Lung (tissue), 12 donors: ENCODE results near the gene CDK5R2. TPM values are rescaled to one million over a fixed set of nuclear protein-coding genes. Genes with fewer than 3 reads are reported as not detected.

ENCODE experiments used
- ATAC-seq: fragments of 200-7000 bp; cut with Tn5 transposase; one replicate; pipeline ENCODE4 v1.9.1; 2020; ENCODE audit warnings: moderate number of reproducible peaks; ENCODE audit not compliant: insufficient read depth, low FRiP score
- DNase-seq, 3 donors: peaks; one replicate each; pipeline ENCODE4 v3.0.0-alpha.2; 2013 to 2017
- H3K27ac ChIP-seq, 2 donors: one replicate each; pipeline ENCODE4 v1.5.1; 2013; ENCODE audit warnings: mild to moderate bottlenecking in 2 of 2, moderate library complexity in 2 of 2, control low read depth in 1 of 2, inconsistent platforms in 1 of 2, low read depth in 1 of 2, low read length in 1 of 2
- H3K27me3 ChIP-seq, 3 donors: one replicate each; pipeline ENCODE4 v1.5.1; 2013; ENCODE audit warnings: low read length in 2 of 3; ENCODE audit not compliant: control insufficient read depth in 3 of 3, insufficient read depth in 3 of 3
- H3K36me3 ChIP-seq, 4 donors: one replicate each; pipeline ENCODE4 v1.5.1; 2013; ENCODE audit warnings: low read length in 4 of 4, mild to moderate bottlenecking in 1 of 4, moderate library complexity in 1 of 4; ENCODE audit not compliant: control insufficient read depth in 4 of 4, insufficient read depth in 4 of 4
- H3K4me1 ChIP-seq, 5 donors: one replicate each; pipeline ENCODE4 v1.5.1; 2013; ENCODE audit warnings: low read length in 5 of 5, mild to moderate bottlenecking in 2 of 5, moderate library complexity in 1 of 5; ENCODE audit not compliant: control insufficient read depth in 5 of 5, insufficient read depth in 5 of 5
- H3K4me3 ChIP-seq: one replicate; pipeline ENCODE4 v1.5.1; 2013; ENCODE audit warnings: mild to moderate bottlenecking, control low read depth, moderate library complexity
- H3K9ac ChIP-seq, 2 donors: one replicate each; pipeline ENCODE4 v1.5.1; 2013; ENCODE audit warnings: low read length in 2 of 2, control low read depth in 1 of 2; ENCODE audit not compliant: insufficient read depth in 1 of 2
- H3K9me3 ChIP-seq, 4 donors: one replicate each; pipeline ENCODE4 v1.5.1; 2013; ENCODE audit warnings: low read length in 3 of 4, mild to moderate bottlenecking in 1 of 4, moderate library complexity in 1 of 4; ENCODE audit not compliant: control insufficient read depth in 4 of 4, insufficient read depth in 3 of 4
- WGBS, 2 donors: extraction: QIAGEN DNeasy Blood & Tissue Kit; methylation state at CpG; one replicate each; pipeline ENCODE4 v1.1.7; 2013; 5-methylcytosine and 5-hydroxymethylcytosine counted together
- polyA plus RNA-seq, 2 donors: library from polyadenylated mRNA; stranded (reverse); fragments of 200-250 nt; gene quantifications; one replicate each; pipeline ENCODE4 v1.2.1, GENCODE V29; 2013
- total RNA-seq, 2 donors: library from RNA; depleted of rRNA in 1 of 2; stranded (reverse); fragments of >200 nt in 1 of 2; gene quantifications; one replicate each; pipeline ENCODE4 v1.2.1, GENCODE V29; 2014 to 2021
- TF ChIP-seq, protein P1 (sequence below): IDR thresholded peaks from 2 replicates; pipeline ENCODE4 v1.5.1; 2012; ENCODE audit warnings: mild to moderate bottlenecking; ENCODE audit errors: control extremely low read depth, extremely low read depth
- donor health status: control.
- donor health status: control.
- donor health status: Bipolar disorder and iron deficiency.
- donor health status: healthy.
- donor health status: DM: yes; HTN: yes; CAD: no.

CDK5R2 gene
- total and polyA plus RNA-seq, 4 donors = 0.03 to 0.17 (median 0.08) TPM; not detected in 1

DNA sequence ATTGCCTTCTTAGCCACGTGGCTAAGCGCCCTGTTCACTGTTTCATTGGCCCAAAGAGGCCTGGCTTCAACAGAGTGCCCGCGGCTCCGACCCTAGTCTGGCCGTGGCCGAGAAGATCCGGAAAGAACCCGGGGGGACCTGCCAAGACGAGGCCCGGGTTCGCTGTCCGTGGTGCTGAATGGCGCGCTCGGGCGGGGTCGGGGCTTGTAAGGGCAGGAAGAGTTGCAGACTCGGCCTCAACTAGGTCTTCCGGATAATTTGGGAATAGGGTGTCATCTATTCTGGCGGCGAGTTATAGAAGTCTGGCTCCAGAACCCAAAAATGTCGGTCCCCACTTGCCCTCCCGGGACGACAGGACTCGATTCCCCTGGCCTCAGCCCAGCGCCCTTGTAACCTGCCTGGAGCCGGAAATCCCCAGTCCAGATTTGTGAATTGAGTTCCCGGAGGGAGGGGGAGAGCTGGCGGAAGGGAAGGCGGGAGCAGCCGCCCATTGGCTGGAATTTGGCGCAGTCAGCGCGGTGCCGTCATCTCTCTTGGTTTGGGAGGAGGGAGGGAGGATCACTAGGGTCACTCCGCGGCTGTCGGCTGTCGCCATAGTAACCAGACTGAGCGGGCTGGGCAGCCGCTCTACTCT is 3.5 kb downstream of the CDK5R2 start:
- Histone ChIP-seq H3K27me3 (peaks cover 43 to 57% (median 50%) of the 10 kb centered on the region in 3 donors), H3K36me3 (no peaks in the 10 kb centered on the region), H3K9ac (no peak overlapping the region), H3K4me3 (no peak overlapping the region), H3K27ac (no peak overlapping the region), H3K4me1 (peaks cover 0 to 14% (median 3%) of the 10 kb centered on the region in 5 donors), H3K9me3 (peaks cover 0 to 7% (median 0%) of the 10 kb centered on the region in 4 donors)
- DNase-seq = peak; percentile 75 to 84 (median 83)
- TF ChIP-seq, protein P1, sequence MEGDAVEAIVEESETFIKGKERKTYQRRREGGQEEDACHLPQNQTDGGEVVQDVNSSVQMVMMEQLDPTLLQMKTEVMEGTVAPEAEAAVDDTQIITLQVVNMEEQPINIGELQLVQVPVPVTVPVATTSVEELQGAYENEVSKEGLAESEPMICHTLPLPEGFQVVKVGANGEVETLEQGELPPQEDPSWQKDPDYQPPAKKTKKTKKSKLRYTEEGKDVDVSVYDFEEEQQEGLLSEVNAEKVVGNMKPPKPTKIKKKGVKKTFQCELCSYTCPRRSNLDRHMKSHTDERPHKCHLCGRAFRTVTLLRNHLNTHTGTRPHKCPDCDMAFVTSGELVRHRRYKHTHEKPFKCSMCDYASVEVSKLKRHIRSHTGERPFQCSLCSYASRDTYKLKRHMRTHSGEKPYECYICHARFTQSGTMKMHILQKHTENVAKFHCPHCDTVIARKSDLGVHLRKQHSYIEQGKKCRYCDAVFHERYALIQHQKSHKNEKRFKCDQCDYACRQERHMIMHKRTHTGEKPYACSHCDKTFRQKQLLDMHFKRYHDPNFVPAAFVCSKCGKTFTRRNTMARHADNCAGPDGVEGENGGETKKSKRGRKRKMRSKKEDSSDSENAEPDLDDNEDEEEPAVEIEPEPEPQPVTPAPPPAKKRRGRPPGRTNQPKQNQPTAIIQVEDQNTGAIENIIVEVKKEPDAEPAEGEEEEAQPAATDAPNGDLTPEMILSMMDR = no peak
- ATAC-seq = no peak
- 2 to 4% methylated on average over 40 to 42 of the region's 42 CpGs for WGBS, 2 donors

DNA sequence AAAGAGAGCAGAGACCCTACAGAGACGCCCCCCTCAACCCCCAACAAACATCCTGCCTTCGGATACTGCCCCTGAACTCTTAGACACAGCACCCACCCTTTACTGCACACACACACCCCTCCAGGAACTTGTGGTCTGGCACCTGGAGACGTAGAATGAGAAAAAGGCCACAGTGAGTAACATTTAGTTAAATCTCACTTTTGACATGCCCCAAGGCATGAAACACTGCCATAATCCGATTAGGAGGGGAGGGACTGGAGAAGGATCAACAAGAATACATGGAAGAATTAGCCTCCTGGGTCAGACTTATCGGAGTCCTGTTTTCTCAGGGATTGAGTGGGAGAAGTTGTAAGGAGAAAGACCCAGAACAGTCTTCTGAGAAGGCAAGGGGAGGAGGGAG is 4.1 kb downstream of the CDK5R2 start:
- peaks cover 42 to 51% (median 44%) of the 10 kb centered on the region in 3 donors for H3K27me3 ChIP-seq
- H3K27ac ChIP-seq = no peak overlapping the region
- ATAC-seq (no peak), DNase-seq (no peak)
- 16 to 17% methylated on average over 5 of the region's 5 CpGs for WGBS, 2 donors
- peaks cover 0 to 5% (median 0%) of the 10 kb centered on the region in 4 donors for H3K9me3 ChIP-seq
- H3K4me1 ChIP-seq = peaks cover 0 to 14% (median 3%) of the 10 kb centered on the region in 5 donors
- no peaks in the 10 kb centered on the region for H3K36me3 ChIP-seq
- no peak overlapping the region for H3K4me3 ChIP-seq
- TF ChIP-seq, protein P1 = no peak
- no peak overlapping the region for H3K9ac ChIP-seq

DNA sequence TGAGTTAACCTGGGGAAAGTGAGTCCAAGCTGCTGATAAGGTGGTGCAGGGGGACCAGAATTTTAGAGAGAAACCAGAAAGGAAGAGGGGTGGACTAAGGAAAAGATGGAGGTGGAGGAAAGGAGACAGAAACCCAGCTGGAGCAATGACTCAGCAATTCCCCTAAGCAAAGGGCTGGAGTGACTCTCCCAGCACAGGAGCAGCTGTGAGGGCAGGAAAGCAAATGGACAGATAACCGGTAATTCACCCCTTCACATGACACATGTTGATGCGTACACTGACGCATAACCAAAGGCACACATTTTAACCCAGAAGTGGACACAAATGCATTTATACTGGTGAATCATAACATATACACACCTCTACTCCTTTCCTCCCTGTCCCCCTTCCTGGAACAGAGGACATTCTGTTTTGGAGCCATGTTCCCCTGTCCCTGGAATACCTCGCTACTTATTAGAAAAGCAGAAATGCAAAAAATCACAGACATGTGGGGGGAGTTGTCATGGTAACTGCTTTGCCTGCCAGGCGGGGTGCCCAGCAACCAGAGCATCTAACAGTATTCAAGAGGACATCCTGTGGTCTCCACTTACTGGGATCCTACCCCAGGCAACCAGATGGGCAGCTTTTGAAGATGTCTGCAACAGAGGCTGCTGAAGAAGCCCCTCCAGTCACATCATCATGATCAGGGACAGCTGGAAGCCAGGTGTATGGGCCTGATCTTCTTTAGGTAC is 4.7 kb downstream of the CDK5R2 start:
- peaks cover 38 to 45% (median 39%) of the 10 kb centered on the region in 3 donors for H3K27me3 ChIP-seq
- no peak overlapping the region for H3K27ac ChIP-seq
- peaks cover 0 to 14% (median 0%) of the 10 kb centered on the region in 5 donors for H3K4me1 ChIP-seq
- ATAC-seq = no peak
- no peak overlapping the region for H3K4me3 ChIP-seq
- H3K9me3 ChIP-seq = peaks cover 0 to 5% (median 0%) of the 10 kb centered on the region in 4 donors
- H3K36me3 ChIP-seq = no peaks in the 10 kb centered on the region
- TF ChIP-seq, protein P1 = no peak
- 34 to 45% methylated on average over 5 of the region's 5 CpGs for WGBS, 2 donors
- no peak for DNase-seq
- no peak overlapping the region for H3K9ac ChIP-seq
